ENCODE results near the gene CUL7.

GRCh38 chr6:43009124-43009523, 44.5 kb downstream of the CUL7 start:
- TF ChIP-seq EZH2 (IDR thresholded peaks at IDR 0.05; ENCODE audit: insufficient read depth, poor library complexity, severe bottlenecking) = no peak
- TF ChIP-seq EZH2phosphoT487 (IDR thresholded peaks at IDR 0.05; ENCODE audit: insufficient read depth, low read depth) = no peak
